GM23248 (cell line): ENCODE measurements around the gene COPS9.

Source experiments
- EZH2 ChIP-seq: fragments of 200-600 bp; sonication (generic); IDR thresholded peaks from 2 replicates; pipeline ENCODE4 v1.6.1; 2018; ENCODE audit warnings: antibody characterized with exemption, mild to moderate bottlenecking; ENCODE audit not compliant: insufficient read depth, poor library complexity, severe bottlenecking
- EZH2phosphoT487 ChIP-seq: fragments of 200-600 bp; sonication (generic); IDR thresholded peaks from 2 replicates; pipeline ENCODE4 v1.6.1; 2018; ENCODE audit warnings: antibody characterized with exemption, moderate library complexity, mild to moderate bottlenecking, low read depth; ENCODE audit not compliant: insufficient read depth

DNA sequence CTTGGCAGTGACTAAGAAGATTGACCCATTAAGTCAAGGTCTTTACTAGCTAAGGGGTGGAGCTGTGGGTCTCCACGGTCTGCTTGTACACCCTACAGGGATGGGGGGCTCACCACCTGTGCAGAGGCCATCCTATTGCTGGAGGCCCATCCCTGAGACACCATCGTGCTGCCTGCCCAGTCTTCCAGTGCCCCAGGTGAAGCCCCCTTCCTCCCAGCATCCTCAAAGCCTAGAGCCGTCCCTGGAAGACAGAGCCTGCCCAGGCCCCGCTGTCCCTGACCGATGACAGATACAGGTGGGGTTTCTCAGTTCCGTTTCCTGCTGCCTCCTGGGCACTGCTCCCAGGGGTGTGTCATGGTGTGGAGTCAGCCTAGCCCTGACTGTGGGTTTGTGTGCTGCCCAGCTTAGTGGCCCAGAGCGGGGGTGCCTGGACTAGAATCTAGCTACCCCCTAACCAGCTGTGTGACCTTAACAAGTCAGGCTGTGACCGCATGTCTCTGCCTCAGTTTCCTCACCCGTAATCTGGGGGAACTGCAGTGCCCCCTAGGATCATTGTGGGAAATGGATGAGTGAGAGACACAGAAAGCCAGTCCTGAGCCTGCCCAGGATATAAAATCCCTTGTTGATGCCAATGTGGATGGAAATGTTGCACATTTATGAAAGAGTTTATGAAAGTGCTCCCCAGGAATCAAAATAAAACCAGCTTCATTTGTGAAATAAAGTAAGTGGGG is 2.3 kb upstream of the COPS9 start:
- TF ChIP-seq EZH2 = no peak
- TF ChIP-seq EZH2phosphoT487 = no peak
